Measurements from ENCODE around the gene SAT1. TPM values are rescaled to one million over a fixed set of nuclear protein-coding genes. Genes with fewer than 3 reads are reported as not detected.

SAT1 gene
- total RNA-seq, 1 experiment from 2014 or later = 480 TPM

DNA sequence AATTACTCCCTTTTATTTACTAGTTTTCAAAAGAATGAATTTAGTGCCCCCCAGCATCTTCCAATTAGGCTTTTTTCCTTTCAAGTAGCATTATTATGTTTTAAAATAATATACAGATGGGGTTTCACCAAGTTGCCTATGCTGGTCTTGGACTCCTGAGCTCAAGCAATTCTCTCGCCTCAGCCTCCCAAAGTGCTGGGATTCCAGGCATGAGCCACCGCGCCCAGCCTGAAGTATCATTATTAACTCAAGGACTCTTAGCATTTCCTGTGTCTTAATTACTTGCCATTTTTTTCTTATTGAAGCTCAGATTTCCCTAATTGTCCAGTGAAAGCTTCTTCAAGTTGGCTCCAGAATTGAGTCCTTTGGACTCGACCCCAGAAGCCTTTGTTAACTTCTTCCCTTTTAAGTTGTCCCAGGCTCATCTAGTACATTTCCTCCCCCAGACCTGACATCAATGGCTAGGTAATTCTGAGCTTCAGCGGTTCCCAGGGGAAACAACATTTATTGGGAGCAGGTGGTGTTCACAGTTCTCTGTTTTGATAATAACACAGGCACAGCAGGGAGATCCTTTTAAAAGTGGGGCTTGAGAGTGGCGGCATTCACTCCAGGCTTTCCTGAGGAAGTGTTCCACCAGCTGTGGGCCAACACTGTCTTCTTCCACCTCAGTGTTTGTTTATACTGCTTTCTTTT, 10.0 kb downstream of the SAT1 start:
- no peak for DNase-seq (ENCODE audit: low read depth, low spot score)
- in situ Hi-C loops (cut with HindIII; ENCODE audit: low pct_unique_long_range_greater_than_20kb, low sequenced_read_pairs) = no loop called here

DNA sequence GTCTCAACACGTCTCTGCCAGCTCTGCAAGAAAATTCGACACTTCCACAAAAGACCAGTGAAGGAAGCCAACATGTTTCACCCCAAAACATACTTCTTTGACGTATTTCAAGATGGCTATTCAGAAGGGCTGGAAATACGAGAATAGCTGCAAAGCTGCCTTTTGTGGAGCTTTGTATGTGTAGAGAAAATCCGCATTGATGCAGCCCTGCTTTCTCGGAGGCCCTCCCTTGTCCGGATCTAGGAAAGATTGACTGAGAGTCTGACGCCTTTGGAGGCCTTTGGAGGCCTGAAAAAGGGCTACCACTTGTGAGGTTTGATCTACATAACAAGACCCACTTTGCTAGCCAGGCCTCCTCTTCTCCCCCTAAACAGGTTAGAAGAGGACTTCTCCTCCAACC, 12.2 kb downstream of the SAT1 start:
- no peak for DNase-seq (ENCODE audit: low read depth, low spot score)
- in situ Hi-C loops (cut with HindIII; ENCODE audit: low pct_unique_long_range_greater_than_20kb, low sequenced_read_pairs) = no loop called here

DNA sequence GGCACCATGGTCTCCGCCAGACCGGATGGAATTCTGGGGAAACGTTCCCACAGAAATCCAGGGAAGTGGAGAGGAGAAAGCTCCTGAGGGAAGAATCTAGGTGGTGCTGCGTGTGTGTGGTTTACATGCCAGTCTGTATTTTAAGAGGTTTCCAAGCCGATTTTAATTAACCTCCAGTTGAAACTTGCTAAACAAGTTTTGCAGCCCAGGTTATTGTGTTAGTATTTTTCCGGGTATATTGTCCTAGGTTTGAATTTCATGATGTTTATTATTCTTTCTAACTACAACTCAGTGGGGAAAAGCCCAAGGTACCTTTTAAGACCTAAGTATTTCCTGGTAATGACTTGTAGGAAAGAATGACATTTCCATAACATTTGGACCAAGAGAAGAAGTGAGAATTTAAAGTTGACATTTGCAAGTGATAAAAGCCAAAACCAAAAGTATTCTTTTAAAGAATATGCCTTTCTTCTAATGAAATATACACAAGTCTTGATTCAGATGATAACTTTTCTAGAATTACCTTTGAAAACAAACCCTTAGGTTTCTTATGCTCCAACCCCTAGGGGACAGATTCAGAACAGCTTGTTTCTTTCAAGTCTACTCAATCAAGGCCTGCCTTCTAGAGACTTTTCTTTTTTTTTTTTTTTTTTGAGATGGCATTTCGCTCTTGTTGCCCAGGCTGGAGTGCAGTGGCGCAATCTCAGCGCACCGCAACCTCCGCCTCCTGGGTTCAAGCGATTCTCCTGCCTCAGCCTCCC, 14.6 kb downstream of the SAT1 start:
- no peak for DNase-seq (ENCODE audit: low read depth, low spot score)
- in situ Hi-C loops (cut with HindIII; ENCODE audit: low pct_unique_long_range_greater_than_20kb, low sequenced_read_pairs) = no loop called here

DNA sequence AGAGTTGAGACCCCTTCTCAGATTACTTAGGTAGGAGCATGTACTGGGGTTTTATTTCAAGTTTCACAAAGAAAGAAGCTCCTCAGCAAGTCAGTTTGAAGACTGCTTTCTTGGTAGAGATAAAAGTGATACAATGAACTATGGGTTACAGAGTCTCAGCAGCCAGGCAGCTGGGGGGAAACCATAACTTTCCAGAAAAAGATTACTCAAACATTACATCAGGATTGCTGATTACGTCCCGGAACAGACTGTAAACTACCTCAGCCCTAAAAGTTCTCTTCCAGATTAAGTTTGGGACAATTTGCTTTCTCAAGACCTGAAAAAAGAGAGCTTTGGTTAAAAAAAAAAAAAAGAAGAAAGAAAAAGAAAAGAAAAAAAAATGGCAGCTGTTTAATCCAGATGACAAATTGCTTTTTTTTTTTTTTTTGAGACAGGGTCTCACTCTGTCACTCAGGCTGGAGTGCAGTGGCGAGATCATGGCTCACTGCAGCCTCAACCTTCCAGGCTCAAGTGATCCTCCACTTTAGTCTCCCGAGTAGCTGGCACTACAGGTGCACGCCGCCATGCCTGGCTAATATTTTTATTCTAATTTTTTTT, 16.6 kb downstream of the SAT1 start:
- in situ Hi-C loops (cut with HindIII; ENCODE audit: low pct_unique_long_range_greater_than_20kb, low sequenced_read_pairs) = no loop called here
- DNase-seq (ENCODE audit: low read depth, low spot score) = no peak

DNA sequence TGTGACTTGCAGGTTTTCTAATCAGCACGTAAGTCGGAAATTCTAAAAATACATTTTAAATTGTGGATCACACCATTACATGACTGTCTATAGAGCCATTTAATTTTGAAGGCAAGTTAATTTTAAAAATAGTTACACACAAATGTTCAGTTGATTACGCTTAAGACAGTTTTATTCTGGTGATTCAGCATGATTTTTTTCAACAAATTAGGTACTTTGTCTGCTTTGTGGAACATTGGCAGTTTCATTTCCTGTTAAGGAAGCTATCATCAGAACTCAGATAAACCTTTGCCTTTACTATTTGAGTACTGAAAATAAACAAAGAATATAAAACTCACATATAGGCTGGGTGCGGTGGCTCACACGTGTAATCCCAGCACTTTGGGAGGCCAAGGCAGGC, 19.5 kb downstream of the SAT1 start:
- in situ Hi-C loops (cut with HindIII; ENCODE audit: low pct_unique_long_range_greater_than_20kb, low sequenced_read_pairs) = no loop called here
- no peak for DNase-seq (ENCODE audit: low read depth, low spot score)

DNA sequence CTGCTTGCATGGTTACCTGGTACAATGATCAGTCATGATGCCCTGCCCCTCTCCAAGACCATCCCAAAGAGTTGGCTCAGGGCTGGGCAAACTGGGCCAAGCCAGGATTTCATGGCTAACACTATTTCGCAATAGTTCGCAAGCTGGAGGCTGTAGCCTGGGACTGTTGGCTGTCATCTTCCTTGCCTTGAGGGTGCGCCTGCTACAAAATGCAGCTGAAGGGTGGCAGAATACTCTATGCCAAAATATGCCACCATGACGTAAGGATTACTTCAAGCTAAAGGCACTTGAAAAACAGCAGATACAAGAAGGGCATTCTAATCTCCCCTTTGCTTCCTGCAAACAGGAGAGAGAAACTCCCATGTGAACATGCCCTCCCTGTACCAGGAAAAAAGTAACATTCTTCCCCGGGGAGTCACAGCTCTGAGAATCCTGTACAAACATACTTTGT, 21.0 kb downstream of the SAT1 start:
- DNase-seq (ENCODE audit: low read depth, low spot score) = peak; percentile 85
- in situ Hi-C loops (cut with HindIII; ENCODE audit: low pct_unique_long_range_greater_than_20kb, low sequenced_read_pairs) = no loop called here

DNA sequence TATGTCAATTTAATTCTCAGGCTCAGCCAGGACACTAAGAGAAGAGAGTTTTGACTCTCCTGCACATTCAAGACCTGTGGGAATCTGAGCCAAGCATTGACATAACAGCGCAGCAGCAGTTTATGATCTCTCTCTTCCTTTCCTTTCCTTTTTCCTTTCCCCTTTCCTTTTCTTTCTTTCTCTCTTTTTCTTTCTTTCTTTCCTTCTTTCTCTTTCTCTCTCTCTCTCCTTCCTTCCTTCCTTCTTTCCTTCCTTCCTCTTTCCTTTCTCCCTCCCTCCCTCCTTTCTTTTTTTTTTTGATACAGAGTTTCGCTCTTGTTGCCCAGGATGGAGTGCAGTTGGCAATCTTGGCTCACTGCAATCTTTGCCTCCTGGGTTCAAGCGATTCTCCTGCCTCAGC, 21.6 kb downstream of the SAT1 start:
- in situ Hi-C loops (cut with HindIII; ENCODE audit: low pct_unique_long_range_greater_than_20kb, low sequenced_read_pairs) = no loop called here

DNA sequence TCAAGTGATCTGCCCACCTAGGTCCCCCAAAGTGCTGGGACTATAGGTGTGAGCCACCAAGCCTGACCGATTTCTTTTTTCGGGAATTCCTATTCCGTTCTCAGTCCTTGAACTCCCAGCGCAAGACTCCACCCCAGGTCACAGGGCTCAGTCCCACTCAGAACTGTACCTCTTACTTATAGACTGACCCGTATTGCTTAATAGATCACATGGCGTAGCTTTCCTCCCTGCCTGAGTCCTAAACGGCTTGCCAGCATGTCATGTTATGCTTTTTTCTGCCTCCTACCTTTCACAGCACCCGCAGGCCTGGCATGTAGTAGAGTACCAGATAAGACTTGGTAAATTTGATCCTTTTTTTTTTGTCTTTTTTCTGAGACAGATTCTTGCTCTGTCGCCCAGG, 22.4 kb downstream of the SAT1 start:
- in situ Hi-C loops (cut with HindIII; ENCODE audit: low pct_unique_long_range_greater_than_20kb, low sequenced_read_pairs) = no loop called here
- DNase-seq (ENCODE audit: low read depth, low spot score) = no peak

More for the DNA sequence above, 21.6 kb downstream of the SAT1 start:
- no peak for DNase-seq (ENCODE audit: low read depth, low spot score)

DNA sequence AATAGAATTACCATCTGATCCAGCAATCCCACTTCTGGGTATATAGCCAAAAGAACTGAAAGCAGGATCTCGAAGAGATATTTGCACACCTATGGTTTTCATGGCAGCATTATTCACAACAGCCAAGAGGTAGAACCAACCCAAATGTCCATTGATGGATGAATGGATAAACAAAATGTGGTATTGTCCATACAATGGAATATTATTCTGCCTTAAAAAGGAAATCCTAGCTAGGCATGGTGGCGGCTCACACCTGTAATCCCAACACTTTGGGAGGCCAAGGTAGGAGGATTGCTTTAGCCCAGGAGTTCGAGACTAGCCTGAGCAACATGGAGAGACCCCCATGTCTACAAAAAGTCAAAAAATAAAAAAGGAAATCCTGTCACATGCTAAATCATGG, 27.3 kb downstream of the SAT1 start:
- in situ Hi-C loops (cut with HindIII; ENCODE audit: low pct_unique_long_range_greater_than_20kb, low sequenced_read_pairs) = no loop called here

DNA sequence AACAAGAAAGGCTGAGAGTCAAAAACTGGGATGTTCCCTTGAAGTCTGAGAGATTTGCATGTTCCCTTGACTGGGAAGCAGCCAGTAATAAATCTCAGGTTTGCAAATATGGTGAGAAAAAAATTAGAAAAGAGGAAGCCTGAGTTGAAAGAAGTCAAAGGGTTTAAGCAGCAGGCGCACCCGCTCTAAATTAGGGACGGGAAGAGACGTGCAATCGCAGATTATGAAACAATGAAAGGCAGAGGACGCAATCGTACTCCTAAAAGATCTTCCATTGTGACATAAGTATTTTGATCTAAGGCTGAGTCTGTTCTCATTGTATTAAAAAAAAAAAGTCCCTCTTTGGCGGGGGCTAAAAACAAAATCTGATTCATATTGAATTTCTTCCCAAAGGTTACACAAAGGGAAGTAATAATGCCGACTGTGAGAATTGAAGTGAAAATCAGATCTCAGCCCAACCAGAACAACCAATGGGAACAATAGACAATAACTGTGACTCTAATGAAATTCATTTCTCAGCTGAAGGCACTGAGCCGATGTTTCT, 28.2 kb downstream of the SAT1 start:
- in situ Hi-C loops (cut with HindIII; ENCODE audit: low pct_unique_long_range_greater_than_20kb, low sequenced_read_pairs) = no loop called here
- peak; percentile 74 for DNase-seq (ENCODE audit: low read depth, low spot score)

More for the DNA sequence above, 27.3 kb downstream of the SAT1 start:
- no peak for DNase-seq (ENCODE audit: low read depth, low spot score)

DNA sequence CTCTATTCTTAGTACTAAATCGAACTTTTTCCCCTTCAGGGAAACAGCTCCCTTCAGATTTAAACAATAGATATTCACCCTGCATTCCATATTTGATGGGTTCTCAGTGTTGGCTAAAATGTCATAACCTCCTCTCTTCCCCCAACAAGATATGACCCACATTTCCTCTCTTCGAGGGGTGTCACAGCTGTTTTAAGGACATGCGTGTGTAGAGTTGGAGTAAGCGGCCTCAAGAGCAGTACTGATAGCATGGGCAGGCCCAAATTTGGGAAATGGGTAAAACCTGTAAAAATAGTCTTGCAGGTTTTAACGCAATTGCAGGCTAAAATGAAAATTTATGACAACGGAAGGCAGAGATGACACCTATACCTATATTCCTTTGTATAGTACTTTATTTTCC, 28.7 kb downstream of the SAT1 start:
- in situ Hi-C loops (cut with HindIII; ENCODE audit: low pct_unique_long_range_greater_than_20kb, low sequenced_read_pairs) = no loop called here
- no peak for DNase-seq (ENCODE audit: low read depth, low spot score)

DNA sequence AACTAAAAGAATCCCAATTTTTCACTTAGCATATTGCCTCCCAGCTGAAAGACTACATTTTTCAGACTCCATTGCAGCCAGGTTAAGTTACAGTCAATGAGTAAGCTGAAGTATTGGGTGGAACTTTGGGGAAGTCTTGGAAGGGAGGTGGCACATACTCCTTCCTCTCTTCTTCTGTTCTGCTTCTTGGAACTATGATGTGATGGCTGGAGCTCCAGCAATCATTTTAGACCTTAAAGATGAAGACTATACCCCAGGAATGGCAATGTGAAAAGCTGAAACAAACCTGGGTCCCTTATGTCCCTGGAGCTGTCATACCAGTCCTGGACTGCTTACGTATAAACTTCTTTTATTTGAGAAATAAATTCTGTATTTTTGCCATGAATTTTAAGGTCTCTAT, 30.8 kb downstream of the SAT1 start:
- in situ Hi-C loops (cut with HindIII; ENCODE audit: low pct_unique_long_range_greater_than_20kb, low sequenced_read_pairs) = no loop called here

DNA sequence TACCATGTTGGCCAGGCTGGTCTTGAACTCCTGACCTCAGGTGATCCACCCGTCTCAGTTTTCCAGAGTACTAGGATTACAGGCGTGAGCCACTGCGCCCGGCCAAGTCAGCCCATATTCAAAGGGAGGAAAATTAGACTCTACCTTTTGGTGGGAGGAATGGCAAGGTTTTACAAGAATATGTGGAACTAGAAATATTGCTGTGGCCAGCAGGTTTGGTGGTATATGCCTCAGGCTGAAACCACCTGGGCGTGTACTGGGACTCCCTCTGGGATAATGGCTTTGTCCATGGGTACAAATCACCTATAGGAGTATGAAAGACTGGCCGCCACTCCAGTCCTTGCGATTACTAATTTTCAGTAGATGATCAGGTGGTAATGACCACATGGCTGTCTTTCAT, 32.4 kb downstream of the SAT1 start:
- in situ Hi-C loops (cut with HindIII; ENCODE audit: low pct_unique_long_range_greater_than_20kb, low sequenced_read_pairs) = no loop called here
- DNase-seq (ENCODE audit: low read depth, low spot score) = no peak

More for the DNA sequence above, 30.8 kb downstream of the SAT1 start:
- no peak for DNase-seq (ENCODE audit: low read depth, low spot score)

DNA sequence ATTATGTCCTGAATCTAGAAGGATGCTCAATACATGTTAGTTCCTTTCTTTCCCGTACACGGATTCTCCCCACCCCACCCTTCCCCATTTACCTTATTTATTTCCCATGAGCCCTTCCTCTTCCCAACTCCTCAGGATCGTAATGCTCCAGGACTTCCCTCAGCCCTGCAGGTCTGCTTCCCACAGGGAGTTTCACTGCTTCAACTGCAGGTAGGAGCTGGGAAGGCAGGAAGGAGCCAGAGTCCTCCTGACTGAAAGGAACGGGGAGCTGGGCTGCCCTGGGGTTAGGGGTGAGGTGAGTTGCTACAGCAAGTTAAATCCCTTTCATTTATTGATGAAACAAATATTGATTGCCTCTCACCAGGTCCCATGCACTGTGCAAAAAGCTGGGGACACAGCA, 33.2 kb downstream of the SAT1 start:
- in situ Hi-C loops (cut with HindIII; ENCODE audit: low pct_unique_long_range_greater_than_20kb, low sequenced_read_pairs) = no loop called here
- DNase-seq (ENCODE audit: low read depth, low spot score) = no peak

DNA sequence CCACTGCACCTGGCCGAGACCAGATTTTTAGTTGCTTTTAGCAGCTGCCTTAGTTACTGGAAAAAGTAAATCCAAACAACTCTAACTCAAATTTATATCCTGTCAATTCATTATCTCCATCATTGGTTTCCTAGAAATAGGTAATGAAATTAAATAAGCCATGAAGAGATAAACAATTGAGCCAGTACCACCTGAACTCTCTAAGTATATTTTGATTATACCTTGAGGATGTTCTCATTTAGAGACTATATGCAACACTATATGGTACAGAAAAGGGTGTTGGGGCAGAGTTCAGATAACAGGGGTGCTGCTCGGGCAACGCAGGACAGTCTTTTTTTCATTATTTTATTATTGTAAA, 35.0 kb downstream of the SAT1 start:
- in situ Hi-C loops (cut with HindIII; ENCODE audit: low pct_unique_long_range_greater_than_20kb, low sequenced_read_pairs) = no loop called here
- DNase-seq (ENCODE audit: low read depth, low spot score) = no peak

DNA sequence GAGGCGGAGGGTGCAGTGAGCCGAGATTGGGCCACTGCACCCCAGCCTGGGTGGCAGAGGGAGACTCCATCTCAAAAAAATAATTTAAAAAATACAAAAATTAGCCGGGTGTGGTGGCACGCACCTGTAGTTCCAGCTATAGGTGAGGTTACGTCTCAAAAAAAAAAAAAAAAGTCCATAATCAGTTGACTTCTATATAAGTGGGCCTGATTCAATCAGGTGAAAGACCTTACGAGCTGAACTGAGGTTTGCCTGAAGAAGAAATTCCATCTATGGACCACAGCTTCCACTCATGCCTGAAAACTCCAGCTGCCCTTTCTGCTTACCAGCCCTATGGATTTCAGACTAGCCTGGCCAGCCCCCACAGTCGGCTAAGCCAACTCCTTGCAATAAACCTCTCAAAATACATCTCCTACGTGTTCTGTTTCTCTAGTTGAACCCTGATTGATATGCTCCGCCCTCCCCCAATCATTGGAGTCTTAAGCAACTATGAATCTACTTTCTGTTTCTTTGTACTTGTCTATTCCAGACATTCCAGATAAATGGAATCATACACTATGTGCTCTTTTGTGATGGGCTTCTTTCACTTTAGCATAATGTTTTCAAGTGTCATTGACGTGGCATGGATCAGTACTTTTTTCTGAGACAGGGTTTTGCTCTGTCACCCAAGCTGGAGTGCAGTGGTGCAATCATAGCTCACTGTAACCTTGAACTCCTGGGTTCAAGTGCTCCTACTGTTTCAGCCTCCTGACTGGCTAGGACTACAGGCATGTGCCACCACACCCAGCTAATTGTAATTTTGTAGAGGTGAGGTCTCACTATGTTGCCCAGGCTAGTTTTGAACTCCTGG, 36.6 kb downstream of the SAT1 start:
- DNase-seq (ENCODE audit: low read depth, low spot score) = no peak
- in situ Hi-C loops (cut with HindIII; ENCODE audit: low pct_unique_long_range_greater_than_20kb, low sequenced_read_pairs) = no loop called here

DNA sequence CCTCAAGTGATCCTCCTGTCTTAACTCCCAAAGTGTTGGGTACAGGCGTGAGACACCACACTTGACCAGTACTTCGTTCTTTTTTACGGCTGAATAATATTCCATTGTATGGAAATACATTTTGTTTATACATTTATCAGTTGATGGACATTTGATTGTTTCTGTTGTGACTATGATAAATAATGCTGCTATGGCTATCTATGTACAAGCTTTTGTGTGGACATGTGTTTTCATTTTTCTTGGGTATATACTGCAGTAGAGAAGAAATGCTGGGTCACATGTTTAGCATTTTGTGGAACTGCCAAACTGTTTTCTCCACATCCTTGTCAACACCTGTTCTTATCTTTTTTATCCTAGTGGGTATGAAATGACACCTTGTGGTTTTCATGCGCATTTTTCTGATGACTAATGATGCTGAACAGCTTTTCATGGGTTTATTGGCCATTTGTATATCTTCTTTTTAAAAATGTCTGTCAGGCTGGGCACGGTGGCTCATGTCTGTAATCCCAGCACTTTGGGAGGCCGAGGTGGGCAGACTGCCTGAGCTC, 37.3 kb downstream of the SAT1 start:
- in situ Hi-C loops (cut with HindIII; ENCODE audit: low pct_unique_long_range_greater_than_20kb, low sequenced_read_pairs) = no loop called here
- DNase-seq (ENCODE audit: low read depth, low spot score) = no peak

DNA sequence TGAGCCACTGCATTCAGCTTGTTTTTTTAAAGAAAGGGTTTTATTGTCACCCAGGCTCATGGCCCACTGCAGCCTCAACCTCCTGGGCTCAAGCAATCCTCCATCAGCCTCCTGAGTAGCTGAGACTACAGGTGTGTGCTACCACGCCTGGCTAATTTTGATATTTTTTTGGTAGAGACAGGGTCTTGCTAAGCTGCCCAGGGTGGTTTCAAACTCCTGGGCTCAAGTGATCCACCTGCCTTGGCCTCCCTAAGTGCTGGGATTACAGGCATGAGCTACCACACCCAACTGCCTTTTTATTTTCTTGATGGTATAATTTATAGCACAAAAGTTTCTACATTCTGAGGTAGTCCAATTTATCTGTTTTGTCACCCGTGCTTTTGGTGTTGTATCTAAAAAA, 38.9 kb downstream of the SAT1 start:
- in situ Hi-C loops (cut with HindIII; ENCODE audit: low pct_unique_long_range_greater_than_20kb, low sequenced_read_pairs) = no loop called here

More for the DNA sequence above, 38.9 kb downstream of the SAT1 start:
- DNase-seq (ENCODE audit: low read depth, low spot score) = no peak
